Endometrial microvascular endothelial cells (primary cell): ENCODE results near the gene ACSM4. TPM values are rescaled to one million over a fixed set of nuclear protein-coding genes. Genes with fewer than 3 reads are reported as not detected.

Source experiments
- total RNA-seq: library from RNA; depleted of rRNA; stranded (reverse); fragments of >200 nt; gene quantifications from one replicate; pipeline ENCODE4 v1.2.3, GENCODE V29; 2015; ENCODE audit errors: inconsistent ontology term

Gene ACSM4
- total RNA-seq, 1 donor from 2014 or later: not detected

Other genes starting within 250 kb of the ACSM4 start
- gene C1S, start 243.4 kb upstream of the ACSM4 start, total RNA-seq: not detected
- gene C1R, start 211.6 kb upstream of the ACSM4 start, total RNA-seq: 8.8 TPM
- gene C1RL, start 194.9 kb upstream of the ACSM4 start, total RNA-seq: 22.3 TPM
- gene RBP5, start 175.2 kb upstream of the ACSM4 start, total RNA-seq: 3.7 TPM
- 53.0 TPM for gene CLSTN3, start 173.7 kb upstream of the ACSM4 start, total RNA-seq
- gene PEX5, start 114.4 kb upstream of the ACSM4 start, total RNA-seq: 22.8 TPM
- gene CD163L1, start 140.1 kb downstream of the ACSM4 start, total RNA-seq: 1.7 TPM
- gene CD163, start 199.7 kb downstream of the ACSM4 start, total RNA-seq: not detected